PC-3 (cell line): Measurements from ENCODE around the gene TMEM243.

Experiments
- CTCF ChIP-seq: fragments of 300-600 bp; sonication (generic); conservative IDR thresholded peaks from 2 replicates; pipeline ENCODE4 v1.5.1; 2017; ENCODE audit warnings: antibody characterized with exemption, low read depth, mild to moderate bottlenecking, low read length
- EZH2 ChIP-seq: fragments of 300-600 bp; sonication (generic); IDR thresholded peaks from one replicate; pipeline ENCODE4 v1.6.1; 2017; ENCODE audit warnings: antibody characterized with exemption, mild to moderate bottlenecking, low read length; ENCODE audit not compliant: unreplicated experiment

GRCh38 chr7:87170828-87171227 is 48.7 kb downstream of the TMEM243 start:
- TF ChIP-seq CTCF (no peak), EZH2 (no peak)
